ENCODE measurements around the gene ME2.

DNA sequence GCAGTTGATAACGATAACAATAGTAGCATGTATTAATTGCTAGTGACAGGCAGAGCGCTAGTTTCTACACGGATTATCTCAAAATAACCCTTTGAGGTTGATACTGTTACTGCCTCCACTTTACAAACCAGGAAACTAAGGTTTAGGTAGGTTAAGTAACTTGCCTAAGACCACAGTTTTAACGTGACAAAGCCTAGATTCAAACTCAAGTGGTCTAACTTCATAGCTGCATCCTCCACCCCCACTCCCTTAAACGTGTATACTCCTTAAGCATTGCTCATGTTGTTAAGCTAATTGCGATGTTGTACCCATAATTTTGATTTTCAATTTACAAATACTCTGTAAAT is 1.2 kb downstream of the ME2 start:
- TF ChIP-seq, protein P1, sequence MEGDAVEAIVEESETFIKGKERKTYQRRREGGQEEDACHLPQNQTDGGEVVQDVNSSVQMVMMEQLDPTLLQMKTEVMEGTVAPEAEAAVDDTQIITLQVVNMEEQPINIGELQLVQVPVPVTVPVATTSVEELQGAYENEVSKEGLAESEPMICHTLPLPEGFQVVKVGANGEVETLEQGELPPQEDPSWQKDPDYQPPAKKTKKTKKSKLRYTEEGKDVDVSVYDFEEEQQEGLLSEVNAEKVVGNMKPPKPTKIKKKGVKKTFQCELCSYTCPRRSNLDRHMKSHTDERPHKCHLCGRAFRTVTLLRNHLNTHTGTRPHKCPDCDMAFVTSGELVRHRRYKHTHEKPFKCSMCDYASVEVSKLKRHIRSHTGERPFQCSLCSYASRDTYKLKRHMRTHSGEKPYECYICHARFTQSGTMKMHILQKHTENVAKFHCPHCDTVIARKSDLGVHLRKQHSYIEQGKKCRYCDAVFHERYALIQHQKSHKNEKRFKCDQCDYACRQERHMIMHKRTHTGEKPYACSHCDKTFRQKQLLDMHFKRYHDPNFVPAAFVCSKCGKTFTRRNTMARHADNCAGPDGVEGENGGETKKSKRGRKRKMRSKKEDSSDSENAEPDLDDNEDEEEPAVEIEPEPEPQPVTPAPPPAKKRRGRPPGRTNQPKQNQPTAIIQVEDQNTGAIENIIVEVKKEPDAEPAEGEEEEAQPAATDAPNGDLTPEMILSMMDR (IDR thresholded peaks at IDR 0.05; ENCODE audit: control extremely low read depth in 1 of 3, insufficient read depth in 1 of 3, low read depth in 1 of 3, low read length in 3 of 3): no peak
- no peak for TF ChIP-seq EP300 (IDR thresholded peaks at IDR 0.05; ENCODE audit: borderline replicate concordance in 1 of 2, low read depth in 2 of 2, low read length in 2 of 2)
- no peak for TF ChIP-seq FOSL1 (IDR thresholded peaks at IDR 0.05; ENCODE audit: insufficient read depth, low read depth, low read length)
- TF ChIP-seq KDM1A (IDR thresholded peaks at IDR 0.05; ENCODE audit: borderline replicate concordance, low read length): no peak

All from H1 (cell line).